Keratinocyte (primary cell): ENCODE results near the gene CNTROB. TPM values are rescaled to one million over a fixed set of nuclear protein-coding genes. Genes with fewer than 3 reads are reported as not detected.
A peak's percentile ranks its signal among the peaks of the same experiment; 100 is the strongest.

Source experiments
- DNase-seq: peaks from one replicate; pipeline ENCODE4 v3.0.0-alpha.2; 2011; ENCODE audit warnings: low read depth, missing footprints, low spot score
- FAIRE-seq: peaks from 2 replicates; lab custom pipeline; 2011; peaks lifted over from hg19 to GRCh38; lab: Jason Lieb, UNC
- H2AFZ ChIP-seq: 2 replicates; pipeline ENCODE4 v1.6.0; 2012; ENCODE audit warnings: low read length, control low read depth, inconsistent platforms; ENCODE audit not compliant: control insufficient read depth
- H3K27ac ChIP-seq: 2 replicates; pipeline ENCODE4 v1.5.1; 2011; ENCODE audit warnings: low read length; ENCODE audit not compliant: control insufficient read depth, insufficient read depth
- H3K27me3 ChIP-seq: 3 replicates; pipeline ENCODE4 v1.6.0; 2011; ENCODE audit warnings: low read length; ENCODE audit not compliant: control insufficient read depth, insufficient read depth; ENCODE audit errors: extremely low read depth
- H3K36me3 ChIP-seq, 2 experiments: 2 replicates in 1 of 2; 3 replicates in 1 of 2; pipeline ENCODE4 v1.5.1; 2011; ENCODE audit warnings: low read length in 2 of 2, mild to moderate bottlenecking in 1 of 2; ENCODE audit not compliant: control insufficient read depth in 2 of 2, insufficient read depth in 2 of 2; ENCODE audit errors: extremely low read depth in 1 of 2
- H3K4me1 ChIP-seq: 3 replicates; pipeline ENCODE4 v1.5.1; 2011; ENCODE audit warnings: low read length; ENCODE audit not compliant: control insufficient read depth, insufficient read depth; ENCODE audit errors: extremely low read depth
- H3K4me2 ChIP-seq: 3 replicates; pipeline ENCODE4 v1.6.0; 2011; ENCODE audit warnings: low read depth, low read length; ENCODE audit not compliant: control insufficient read depth, insufficient read depth; ENCODE audit errors: extremely low read depth
- H3K4me3 ChIP-seq, 3 experiments: fragments of 200-600 bp in 1 of 3; sonication (generic) in 1 of 3; 2 replicates in 2 of 3; 3 replicates in 1 of 3; pipeline ENCODE4 v1.5.1; 2011 to 2016; ENCODE audit warnings: low read length in 3 of 3, mild to moderate bottlenecking in 3 of 3, control low read depth in 2 of 3, inconsistent platforms in 1 of 3, low read depth in 1 of 3, mixed read lengths in 1 of 3, mixed run types in 1 of 3, moderate library complexity in 1 of 3; ENCODE audit not compliant: control insufficient read depth in 2 of 3, insufficient read depth in 2 of 3; ENCODE audit errors: extremely low read depth in 1 of 3
- H3K79me2 ChIP-seq: 2 replicates; pipeline ENCODE4 v1.6.0; 2012; ENCODE audit warnings: low read length; ENCODE audit not compliant: control insufficient read depth, insufficient read depth
- H3K9ac ChIP-seq: 3 replicates; pipeline ENCODE4 v1.6.0; 2011; ENCODE audit warnings: low read length; ENCODE audit not compliant: control insufficient read depth, insufficient read depth; ENCODE audit errors: extremely low read depth
- H3K9me1 ChIP-seq: 3 replicates; pipeline ENCODE4 v1.6.0; 2011; ENCODE audit warnings: low read length; ENCODE audit not compliant: control insufficient read depth, insufficient read depth; ENCODE audit errors: extremely low read depth
- H3K9me3 ChIP-seq: 2 replicates; pipeline ENCODE4 v1.5.1; 2012; ENCODE audit warnings: low read depth, low read length; ENCODE audit not compliant: control insufficient read depth
- H4K20me1 ChIP-seq: 3 replicates; pipeline ENCODE4 v1.6.0; 2011; ENCODE audit warnings: low read length; ENCODE audit not compliant: control insufficient read depth, insufficient read depth; ENCODE audit errors: extremely low read depth
- EZH2 ChIP-seq: IDR thresholded peaks from one replicate; pipeline ENCODE4 v1.6.1; 2012; ENCODE audit warnings: inconsistent platforms, mild to moderate bottlenecking, low read length, moderate library complexity
- dilution Hi-C: fragments of 300-500 bp; cut with MboI; formaldehyde crosslinking; loops from one replicate; pipeline ENCODE4 v1.7.0; 2020; ENCODE audit warnings: low sequenced_read_pairs; ENCODE audit not compliant: extremely low pct_ligation_motif_present
- polyA plus RNA-seq, 5 experiments: library from polyadenylated mRNA; depleted of rRNA in 3 of 5; stranded (reverse) in 3 of 5; stranded (forward) in 1 of 5; unstranded in 1 of 5; fragments of >200 nt; gene quantifications; 1 replicate in 1 of 5; 2 replicates in 3 of 5; 3 replicates in 1 of 5; pipeline versions ENCODE4 v1.2.1 to v1.2.3, GENCODE V29; 2011 to 2012; ENCODE audit warnings: missing spikeins in 2 of 5, low read depth in 1 of 5, low replicate concordance in 1 of 5
- TF ChIP-seq, protein P1 (sequence below), 3 experiments: IDR thresholded peaks in 1 of 3; conservative IDR thresholded peaks in 1 of 3; optimal IDR thresholded peaks in 1 of 3; 2 replicates in 2 of 3; 3 replicates in 1 of 3; pipeline versions ENCODE3 to v1.5.1; 2011; ENCODE audit warnings: low read length in 3 of 3, mild to moderate bottlenecking in 3 of 3, moderate library complexity in 2 of 3, control low read depth in 1 of 3, inconsistent platforms in 1 of 3; ENCODE audit not compliant: insufficient read depth in 2 of 3; ENCODE audit errors: extremely low read depth in 1 of 3

CNTROB gene
- polyA plus RNA-seq, 1 donor (not counting 4 experiments of a cell fraction or from before 2014, with no cell fraction given), result 17.4 TPM

DNA sequence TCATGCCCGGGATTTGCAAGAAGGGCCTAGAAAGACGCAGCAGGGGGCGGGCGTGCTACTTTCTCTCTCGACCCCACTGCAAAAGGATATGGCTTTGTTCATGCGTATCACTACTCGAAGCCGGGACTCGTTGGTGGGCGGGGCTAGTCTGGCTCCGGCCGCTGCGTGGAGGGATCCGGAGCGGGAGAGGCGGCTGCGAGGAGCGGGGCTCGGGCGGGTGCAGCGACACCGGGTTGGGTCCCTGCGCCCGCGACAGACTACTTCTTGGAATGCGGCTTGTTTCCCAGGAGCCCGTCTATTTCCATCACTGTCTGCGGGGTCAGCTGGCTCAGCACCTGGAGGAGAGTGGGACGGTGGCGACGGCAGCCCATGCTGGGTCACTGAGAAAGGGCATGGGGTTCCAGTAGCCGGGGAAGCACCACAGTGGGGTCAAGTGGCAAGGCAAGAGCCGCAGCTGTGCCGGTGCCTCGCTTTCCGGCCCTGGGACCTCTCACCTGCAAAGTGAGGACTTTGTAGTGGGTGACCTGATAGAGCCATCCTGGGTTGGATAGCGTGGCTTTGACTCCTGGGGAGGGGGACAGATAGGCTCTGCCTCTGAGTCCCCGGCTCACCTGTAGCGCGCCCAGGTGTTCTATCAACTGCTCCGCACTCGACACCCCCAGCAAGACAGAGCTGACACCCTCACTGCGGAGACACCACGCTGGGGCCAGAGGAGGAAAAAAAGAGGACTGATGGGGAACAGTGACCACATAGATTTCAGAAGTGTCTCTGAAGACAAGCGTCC lies 9.0 kb upstream of the CNTROB start:
- Histone ChIP-seq H3K4me1 (peaks cover 9% of the 10 kb centered on the region), H3K79me2 (no peaks in the 10 kb centered on the region), H3K9me3 (no peaks in the 10 kb centered on the region), H2AFZ (peak overlapping the region; percentile 89), H3K9me1 (no peaks in the 10 kb centered on the region), H3K9ac (peak overlapping the region; percentile 63), H3K27ac (peak overlapping the region; percentile 34), H3K27me3 (no peaks in the 10 kb centered on the region), H4K20me1 (no peaks in the 10 kb centered on the region), H3K4me2 (peak overlapping the region; percentile 84), H3K36me3 (peaks cover 0 to 3% of the 10 kb centered on the region in 2 experiments), H3K4me3 (peak overlapping the region in 2 of 3 experiments; percentile 51 to 71)
- DNase-seq (no peak), FAIRE-seq (peak; percentile 41)
- TF ChIP-seq EZH2, result no peak
- TF ChIP-seq, protein P1, sequence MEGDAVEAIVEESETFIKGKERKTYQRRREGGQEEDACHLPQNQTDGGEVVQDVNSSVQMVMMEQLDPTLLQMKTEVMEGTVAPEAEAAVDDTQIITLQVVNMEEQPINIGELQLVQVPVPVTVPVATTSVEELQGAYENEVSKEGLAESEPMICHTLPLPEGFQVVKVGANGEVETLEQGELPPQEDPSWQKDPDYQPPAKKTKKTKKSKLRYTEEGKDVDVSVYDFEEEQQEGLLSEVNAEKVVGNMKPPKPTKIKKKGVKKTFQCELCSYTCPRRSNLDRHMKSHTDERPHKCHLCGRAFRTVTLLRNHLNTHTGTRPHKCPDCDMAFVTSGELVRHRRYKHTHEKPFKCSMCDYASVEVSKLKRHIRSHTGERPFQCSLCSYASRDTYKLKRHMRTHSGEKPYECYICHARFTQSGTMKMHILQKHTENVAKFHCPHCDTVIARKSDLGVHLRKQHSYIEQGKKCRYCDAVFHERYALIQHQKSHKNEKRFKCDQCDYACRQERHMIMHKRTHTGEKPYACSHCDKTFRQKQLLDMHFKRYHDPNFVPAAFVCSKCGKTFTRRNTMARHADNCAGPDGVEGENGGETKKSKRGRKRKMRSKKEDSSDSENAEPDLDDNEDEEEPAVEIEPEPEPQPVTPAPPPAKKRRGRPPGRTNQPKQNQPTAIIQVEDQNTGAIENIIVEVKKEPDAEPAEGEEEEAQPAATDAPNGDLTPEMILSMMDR (optimal IDR thresholded peaks at IDR 0.05 in 1 of 3, IDR thresholded peaks at IDR 0.05 in 1 of 3, conservative IDR thresholded peaks at IDR 0.05 in 1 of 3; ENCODE audit: extremely low read depth in 1 of 3, insufficient read depth in 2 of 3, low read length in 3 of 3), result no peak
- dilution Hi-C loops, result no loop called here

DNA sequence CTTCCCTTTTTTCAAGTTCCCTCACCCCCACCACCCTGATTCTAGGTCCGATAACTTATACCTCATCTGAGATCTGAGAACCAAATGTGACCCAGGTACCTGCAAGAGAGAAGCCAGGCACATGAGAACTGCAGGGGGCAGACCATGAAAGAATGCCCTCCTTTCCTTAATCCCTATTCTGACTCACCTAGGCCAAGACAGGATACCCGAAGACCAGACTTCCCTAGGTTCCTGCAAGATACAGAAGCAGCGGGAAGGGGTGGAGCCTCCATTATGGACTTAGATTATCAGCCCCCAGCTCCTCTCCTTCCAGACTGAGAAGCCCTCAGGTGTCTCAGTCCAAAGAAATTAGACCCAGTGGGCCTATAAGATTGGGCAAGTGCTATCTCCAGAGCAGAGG lies 4.4 kb upstream of the CNTROB start:
- Histone ChIP-seq H3K9me3 (no peaks in the 10 kb centered on the region), H3K36me3 (peaks cover 4 to 6% of the 10 kb centered on the region in 2 experiments), H3K27ac (no peak overlapping the region), H3K9me1 (no peaks in the 10 kb centered on the region), H3K4me2 (no peak overlapping the region), H3K27me3 (no peaks in the 10 kb centered on the region), H3K4me3 (no peak overlapping the region), H4K20me1 (no peaks in the 10 kb centered on the region), H3K4me1 (peaks cover 10% of the 10 kb centered on the region), H3K79me2 (peaks cover 19% of the 10 kb centered on the region), H3K9ac (no peak overlapping the region), H2AFZ (no peak overlapping the region)
- TF ChIP-seq, protein P1 (optimal IDR thresholded peaks at IDR 0.05 in 1 of 3, IDR thresholded peaks at IDR 0.05 in 1 of 3, conservative IDR thresholded peaks at IDR 0.05 in 1 of 3; ENCODE audit: extremely low read depth in 1 of 3, insufficient read depth in 2 of 3, low read length in 3 of 3), result no peak
- no peak for TF ChIP-seq EZH2
- no peak for DNase-seq
- no peak for FAIRE-seq
- dilution Hi-C loops, result no loop called here
